ENCODE results near the gene UCHL1.
"Not testable (repeated sequence)": the region's sequence is repeated elsewhere in the genome, so short reads cannot be mapped to it uniquely, and the experiment has no call there.

UCHL1 gene

DNA sequence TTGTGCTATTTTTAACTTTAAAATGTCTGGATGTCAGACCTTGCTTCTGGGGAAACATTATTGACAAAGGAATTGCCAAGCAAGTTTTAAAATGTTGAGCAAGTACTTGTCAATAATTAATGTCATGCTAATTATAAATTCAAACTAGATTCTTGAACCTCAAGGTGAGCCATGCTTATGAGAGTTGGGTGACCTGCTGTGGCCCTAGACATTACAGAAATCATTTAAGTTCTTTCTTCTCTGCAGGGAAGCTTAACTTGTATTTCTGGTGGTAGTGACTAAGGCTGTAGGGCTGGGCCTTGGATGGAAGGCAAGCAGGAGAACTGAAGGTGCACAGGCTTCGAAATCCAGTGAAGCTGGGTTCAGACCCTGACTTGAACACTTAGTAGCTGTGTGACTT is 14.8 kb upstream of the UCHL1 start:
- DNase-seq: no peak

GRCh38 chr4:41245983-41246382 is 10.7 kb upstream of the UCHL1 start:
- no peak for DNase-seq

GRCh38 chr4:41256131-41256739 is 493 bp upstream of the UCHL1 start:
- peak in 1 of 2 experiments; percentile 53 for DNase-seq

DNA sequence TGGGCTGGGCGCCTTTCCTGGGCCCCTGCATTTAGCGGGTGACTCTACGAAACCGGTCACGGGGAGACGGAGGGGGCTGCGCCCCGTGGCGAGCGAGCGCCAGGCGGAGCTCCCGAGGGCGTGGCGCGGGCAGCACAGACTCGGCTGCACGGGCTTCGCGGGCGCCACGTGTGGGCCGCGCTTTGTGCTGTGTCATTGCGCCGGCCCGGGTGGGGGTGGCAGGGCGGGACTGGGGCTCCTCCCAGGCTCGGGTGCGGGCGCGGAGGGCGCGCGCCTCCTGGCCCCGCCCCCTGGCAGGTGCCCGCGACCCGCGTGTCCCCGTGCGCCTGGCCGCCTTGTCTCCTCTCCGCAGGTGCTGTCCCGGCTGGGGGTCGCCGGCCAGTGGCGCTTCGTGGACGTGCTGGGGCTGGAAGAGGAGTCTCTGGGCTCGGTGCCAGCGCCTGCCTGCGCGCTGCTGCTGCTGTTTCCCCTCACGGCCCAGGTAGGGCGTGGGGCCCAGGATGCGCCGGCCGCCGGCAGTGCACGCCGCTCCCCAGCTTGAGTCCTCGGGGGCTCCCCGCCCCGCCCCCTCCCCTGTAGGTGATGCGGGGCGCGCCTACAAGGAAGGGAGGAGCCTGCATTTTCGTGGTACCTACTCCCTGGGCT is 651 bp downstream of the UCHL1 start:
- DNase-seq: peak; percentile 57 to 74

GRCh38 chr4:41257906-41258305 is 1.2 kb downstream of the UCHL1 start:
- DNase-seq: peak in 1 of 2 experiments; percentile 48

DNA sequence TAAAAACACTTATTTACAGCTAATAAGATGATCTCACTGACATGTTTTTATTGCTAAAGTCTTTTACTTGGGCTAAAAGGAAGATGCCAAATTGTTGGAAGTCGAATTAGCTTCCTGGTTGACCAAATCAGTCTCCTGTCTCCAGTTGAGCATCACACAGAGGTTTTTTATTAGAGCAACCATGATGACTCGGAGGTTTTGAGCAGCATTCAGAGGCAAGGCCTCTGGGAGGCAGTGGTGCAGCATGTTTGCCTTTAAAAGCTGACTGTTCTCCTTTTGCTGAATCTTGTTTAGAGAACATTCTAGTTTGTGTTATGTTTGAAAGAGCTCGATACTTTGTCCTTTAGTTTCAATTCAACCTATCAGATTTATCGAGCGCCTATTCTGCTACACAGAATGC is 2.1 kb downstream of the UCHL1 start:
- peak in 1 of 2 experiments; percentile 53 for DNase-seq

- no peak for DNase-seq
Measured at GRCh38 chr4:41260116-41260733, 3.5 kb downstream of the UCHL1 start.

GRCh38 chr4:41262198-41262597 is 5.5 kb downstream of the UCHL1 start:
- no peak for DNase-seq

- no peak for DNase-seq
Measured at GRCh38 chr4:41264212-41264611, 7.5 kb downstream of the UCHL1 start.

DNA sequence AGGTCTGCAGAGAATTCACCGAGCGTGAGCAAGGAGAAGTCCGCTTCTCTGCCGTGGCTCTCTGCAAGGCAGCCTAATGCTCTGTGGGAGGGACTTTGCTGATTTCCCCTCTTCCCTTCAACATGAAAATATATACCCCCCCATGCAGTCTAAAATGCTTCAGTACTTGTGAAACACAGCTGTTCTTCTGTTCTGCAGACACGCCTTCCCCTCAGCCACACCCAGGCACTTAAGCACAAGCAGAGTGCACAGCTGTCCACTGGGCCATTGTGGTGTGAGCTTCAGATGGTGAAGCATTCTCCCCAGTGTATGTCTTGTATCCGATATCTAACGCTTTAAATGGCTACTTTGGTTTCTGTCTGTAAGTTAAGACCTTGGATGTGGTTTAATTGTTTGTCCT is 11.3 kb downstream of the UCHL1 start:
- peak; percentile 33 to 85 for DNase-seq

DNA sequence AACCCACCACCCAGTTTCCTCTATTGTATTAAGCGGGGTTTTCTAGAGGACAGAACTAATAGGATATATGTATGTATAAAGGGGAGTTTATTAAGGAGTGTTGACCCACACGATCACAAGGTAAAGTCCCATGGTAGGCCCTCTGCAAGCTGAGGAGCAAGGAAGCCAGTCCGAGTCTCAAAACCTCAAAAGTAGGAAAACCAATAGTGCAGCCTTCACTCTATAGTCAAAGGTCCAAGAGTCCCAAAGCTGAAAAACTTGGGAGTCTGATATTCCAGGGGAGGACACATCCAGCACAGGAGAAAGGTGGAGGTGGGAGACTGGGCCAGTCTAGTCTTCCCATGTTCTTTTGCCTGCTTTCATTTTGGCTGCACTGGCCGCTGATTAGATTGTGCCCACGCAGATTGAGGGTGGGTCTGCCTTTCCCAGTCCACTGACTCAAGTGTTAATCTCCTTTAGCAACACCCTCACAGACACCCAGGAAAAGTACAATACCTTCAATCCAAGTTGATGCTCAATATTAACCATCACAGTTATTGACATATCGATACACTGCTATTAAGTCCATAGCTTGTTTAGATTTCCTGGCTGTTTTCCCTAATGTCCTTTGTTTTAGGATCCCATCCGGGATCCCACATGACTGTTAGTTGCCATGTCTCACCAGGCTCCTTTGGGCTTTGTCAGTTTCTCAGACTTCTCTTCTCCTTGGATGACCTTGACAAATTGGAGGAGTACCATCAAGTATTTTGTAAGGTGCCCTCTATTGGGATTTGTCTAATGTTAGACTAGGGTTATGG is 12.2 kb downstream of the UCHL1 start:
- DNase-seq: no peak

- DNase-seq: no peak
Measured at GRCh38 chr4:41269682-41270081, 13.0 kb downstream of the UCHL1 start.

GRCh38 chr4:41275931-41276330 is 19.2 kb downstream of the UCHL1 start:
- DNase-seq: not testable (repeated sequence)

DNA sequence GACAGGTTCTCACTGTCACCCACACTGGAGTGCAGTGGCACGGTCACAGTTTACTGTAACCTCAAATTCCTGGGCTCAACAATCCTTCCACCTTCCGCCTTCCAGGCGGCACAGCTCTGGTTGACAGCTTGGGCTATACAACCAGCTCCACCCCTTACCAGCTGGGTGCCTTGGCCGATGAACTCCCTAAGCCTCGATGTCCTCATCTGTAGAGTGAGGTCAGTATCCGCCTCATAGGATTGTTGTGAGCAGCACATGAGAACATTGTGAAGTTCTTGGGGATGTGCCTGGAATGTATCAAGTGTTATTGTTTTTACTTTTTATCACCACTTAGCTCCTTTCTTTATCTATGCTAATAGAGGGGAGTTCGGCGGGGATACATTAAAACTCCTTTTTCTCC is 23.3 kb downstream of the UCHL1 start:
- DNase-seq: no peak

DNA sequence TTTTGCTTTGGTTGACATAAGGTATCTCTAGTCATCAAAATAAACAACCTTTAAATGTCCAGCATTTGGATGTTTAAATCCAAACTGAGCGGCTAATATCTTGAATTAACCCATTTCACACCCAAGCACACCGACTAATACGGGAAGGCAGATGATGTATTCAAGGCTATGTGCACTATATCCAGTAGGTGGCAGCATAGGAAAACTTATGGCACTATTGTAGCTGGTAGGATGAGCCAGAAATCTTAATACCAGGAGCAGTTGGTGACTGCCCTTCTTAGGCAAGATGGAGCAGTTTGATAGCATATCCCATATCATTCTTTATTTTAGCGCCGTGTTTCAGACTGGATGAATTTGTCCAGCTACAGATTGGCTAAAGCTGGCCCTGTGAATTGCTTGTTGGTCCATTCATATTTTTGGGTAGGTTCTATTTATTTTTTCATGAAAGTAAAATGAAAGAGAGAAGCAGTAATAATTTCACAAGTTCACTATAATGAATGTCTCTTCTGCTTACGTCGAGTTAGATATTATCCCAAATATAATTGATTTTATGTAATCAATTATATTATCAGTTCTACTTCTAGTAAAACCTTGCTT is 24.4 kb downstream of the UCHL1 start:
- DNase-seq: peak; percentile 81 to 94

DNA sequence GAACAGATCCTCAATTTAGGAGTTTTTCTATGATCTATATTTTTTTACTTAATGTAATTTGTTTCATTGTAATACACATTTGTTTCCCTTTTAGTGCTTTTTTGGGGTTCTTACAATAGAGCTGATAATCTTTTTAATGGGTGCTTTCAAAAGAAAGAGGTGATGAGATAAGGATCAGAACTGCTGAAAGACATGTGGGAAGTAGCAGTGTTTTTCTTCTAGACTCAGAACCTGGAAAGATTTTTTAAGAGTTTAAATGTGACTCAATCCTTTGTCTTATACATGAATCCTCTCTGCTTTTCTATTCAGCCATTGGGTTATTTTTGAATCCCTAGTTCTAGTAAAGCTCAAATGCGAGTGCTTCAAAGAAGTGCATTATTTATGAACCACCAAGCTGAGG is 25.6 kb downstream of the UCHL1 start:
- no peak for DNase-seq

DNA sequence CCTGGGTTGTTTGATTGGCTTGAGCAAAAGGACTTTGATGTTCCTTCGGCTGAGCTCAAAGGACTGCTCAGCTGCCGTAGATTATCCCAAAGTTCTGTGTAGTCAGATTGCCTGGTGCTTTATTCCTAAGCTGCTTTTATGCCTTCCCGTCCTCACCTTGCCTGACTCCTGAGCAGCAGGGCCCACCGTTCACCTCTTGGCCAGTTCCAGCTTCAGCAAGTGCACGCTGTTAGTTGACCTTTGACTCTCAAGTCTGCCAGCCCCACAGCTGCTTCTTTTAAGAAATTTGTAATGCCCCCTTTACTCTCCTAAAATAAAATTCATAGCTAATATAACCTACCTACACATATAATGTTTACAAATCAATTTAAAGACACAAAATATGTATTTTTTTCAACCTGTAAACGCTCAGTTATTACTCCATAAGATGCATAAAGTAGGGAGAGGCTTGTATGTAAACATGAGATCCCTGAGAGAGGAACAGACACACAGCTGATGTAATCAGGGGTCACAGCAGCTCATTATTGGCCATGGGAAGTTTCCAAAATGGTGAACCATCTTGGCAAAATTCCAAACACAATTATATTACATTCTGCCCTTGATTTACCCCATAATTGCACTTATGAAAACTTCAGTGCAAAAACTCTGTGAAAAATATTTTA is 28.6 kb downstream of the UCHL1 start:
- no peak for DNase-seq

DNA sequence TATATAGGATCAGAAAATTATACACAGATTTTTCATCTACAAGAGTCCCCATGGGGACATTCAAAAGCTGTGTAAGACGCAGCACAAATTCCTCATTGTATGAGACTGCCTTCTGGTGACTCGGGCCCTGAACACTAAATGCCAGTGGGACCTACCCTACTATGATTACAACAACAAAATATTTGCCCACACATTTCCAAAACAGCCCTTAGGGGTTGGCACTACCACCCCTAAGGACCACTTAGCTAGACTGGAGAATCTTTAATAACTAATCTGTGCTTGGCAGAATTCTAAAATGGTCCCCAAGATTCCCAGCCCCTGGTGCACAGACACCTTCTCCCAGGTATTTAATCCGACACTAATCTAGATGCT is 29.1 kb downstream of the UCHL1 start:
- DNase-seq: no peak

DNA sequence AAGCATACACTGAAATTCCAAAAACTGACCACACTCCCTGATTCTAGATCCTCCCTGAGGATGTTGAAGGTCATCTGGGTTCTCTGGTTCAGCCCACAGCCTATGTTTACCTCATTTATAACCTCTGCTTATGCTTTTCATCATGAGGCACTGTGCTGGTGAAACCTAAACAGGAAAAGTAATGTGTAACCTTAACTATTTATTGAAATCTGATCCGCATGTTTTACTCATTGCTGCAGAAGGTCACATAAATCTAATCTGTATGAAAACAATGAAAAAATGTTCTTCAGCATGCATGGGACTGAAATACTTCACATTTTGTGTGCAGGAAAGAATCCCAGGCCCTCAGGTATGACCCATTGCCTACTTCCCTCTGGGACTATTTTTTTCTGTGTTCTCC is 30.3 kb downstream of the UCHL1 start:
- no peak for DNase-seq

GRCh38 chr4:41287852-41288251 is 31.1 kb downstream of the UCHL1 start:
- no peak for DNase-seq

GRCh38 chr4:41288254-41288653 is 31.5 kb downstream of the UCHL1 start:
- DNase-seq: no peak

GRCh38 chr4:41290479-41290878 is 33.8 kb downstream of the UCHL1 start:
- no peak for DNase-seq
